WTC11 (cell line): ENCODE results near the gene SPNS3. TPM values are rescaled to one million over a fixed set of nuclear protein-coding genes. Genes with fewer than 3 reads are reported as not detected.

Source experiments
- ATAC-seq: fragments of 200-7000 bp; cut with Tn5 transposase; 2 replicates; pipeline ENCODE4 v1.10.0; 2021; ENCODE audit warnings: mild to moderate bottlenecking, moderate library complexity
- CTCF ChIA-PET: fragments of 300-600 bp; sonication (Branson Sonifier 250); formaldehyde crosslinking; loops from one replicate; lab custom pipeline; 2021; ENCODE audit warnings: antibody characterized with exemption; lab: Charles Lee
- POLR2A ChIA-PET: fragments of 350-600 bp; sonication (Branson Sonifier 250); formaldehyde crosslinking; loops from one replicate; lab custom pipeline; 2021; ENCODE audit warnings: antibody characterized with exemption; lab: Charles Lee
- DNase-seq: peaks from one replicate; pipeline ENCODE4 v3.0.0; 2021; ENCODE audit warnings: low spot score
- H3K27ac Mint-ChIP-seq: 2 replicates; pipeline ENCODE4 v1.8.0; 2021; ENCODE audit warnings: mixed read lengths
- H3K27me3 Mint-ChIP-seq: 2 replicates; pipeline ENCODE4 v1.8.0; 2021; ENCODE audit warnings: low read depth, mild to moderate bottlenecking, moderate library complexity, mixed read lengths
- H3K36me3 Mint-ChIP-seq: 2 replicates; pipeline ENCODE4 v1.8.0; 2021; ENCODE audit warnings: mixed read lengths
- H3K4me1 Mint-ChIP-seq: 2 replicates; pipeline ENCODE4 v1.8.0; 2022; ENCODE audit warnings: mixed read lengths
- H3K4me3 Mint-ChIP-seq: 2 replicates; pipeline ENCODE4 v1.8.0; 2021; ENCODE audit warnings: mild to moderate bottlenecking, moderate library complexity, mixed read lengths
- H3K9me3 Mint-ChIP-seq: 2 replicates; pipeline ENCODE4 v1.8.0; 2021; ENCODE audit warnings: mixed read lengths
- CREB1 ChIP-seq: sonication (generic); formaldehyde crosslinking; IDR thresholded peaks from 2 replicates; pipeline ENCODE4 v1.8.0; 2023; ENCODE audit warnings: mild to moderate bottlenecking, missing genetic modification reagents
- ETV6 ChIP-seq: sonication (generic); formaldehyde crosslinking; IDR thresholded peaks from 2 replicates; pipeline ENCODE4 v1.8.1; 2022; ENCODE audit warnings: mild to moderate bottlenecking, missing genetic modification reagents
- FOXJ3 ChIP-seq: sonication (generic); formaldehyde crosslinking; IDR thresholded peaks from 2 replicates; pipeline ENCODE4 v1.9.0; 2021; ENCODE audit warnings: missing genetic modification reagents, mild to moderate bottlenecking, borderline replicate concordance
- FOXK1 ChIP-seq: sonication (generic); formaldehyde crosslinking; IDR thresholded peaks from 2 replicates; pipeline ENCODE4 v1.8.0; 2022; ENCODE audit warnings: mild to moderate bottlenecking, moderate library complexity, missing genetic modification reagents
- IRF2 ChIP-seq: sonication (generic); formaldehyde crosslinking; IDR thresholded peaks from 2 replicates; pipeline ENCODE4 v1.8.0; 2022; ENCODE audit warnings: low read depth, missing genetic modification reagents, borderline replicate concordance
- JUN ChIP-seq: sonication (generic); formaldehyde crosslinking; IDR thresholded peaks from 2 replicates; pipeline ENCODE4 v1.8.0; 2023; ENCODE audit warnings: mild to moderate bottlenecking, missing genetic modification reagents
- NFYB ChIP-seq: sonication (generic); formaldehyde crosslinking; conservative IDR thresholded peaks from 2 replicates; pipeline ENCODE4 v1.8.0; 2022; ENCODE audit warnings: low read depth, missing genetic modification reagents
- RELA ChIP-seq: sonication (generic); formaldehyde crosslinking; IDR thresholded peaks from 2 replicates; pipeline ENCODE4 v1.8.1; 2022; ENCODE audit warnings: missing genetic modification reagents, mild to moderate bottlenecking, borderline replicate concordance
- SMAD4 ChIP-seq: sonication (generic); formaldehyde crosslinking; IDR thresholded peaks from 2 replicates; pipeline ENCODE4 v1.8.0; 2022; ENCODE audit warnings: mild to moderate bottlenecking, missing genetic modification reagents
- SP1 ChIP-seq: sonication (generic); formaldehyde crosslinking; conservative IDR thresholded peaks from 2 replicates; pipeline ENCODE4 v1.8.1; 2022; ENCODE audit warnings: missing genetic modification reagents
- TCF7 ChIP-seq: sonication (generic); formaldehyde crosslinking; IDR thresholded peaks from 2 replicates; pipeline ENCODE4 v1.8.0; 2022; ENCODE audit warnings: mild to moderate bottlenecking, low read depth, missing genetic modification reagents, moderate library complexity
- total RNA-seq: library from RNA; stranded (reverse); gene quantifications from 3 replicates; pipeline ENCODE4 v1.2.3, GENCODE V29; 2021
- TF ChIP-seq, protein P1 (sequence below): sonication (generic); formaldehyde crosslinking; IDR thresholded peaks from 2 replicates; pipeline ENCODE4 v1.8.0; 2022; ENCODE audit warnings: missing genetic modification reagents
- TF ChIP-seq, protein P2 (sequence below): sonication (generic); formaldehyde crosslinking; IDR thresholded peaks from 2 replicates; pipeline ENCODE4 v1.8.1; 2022; ENCODE audit warnings: missing genetic modification reagents, borderline replicate concordance
- TF ChIP-seq, protein P3 (sequence below): sonication (generic); formaldehyde crosslinking; IDR thresholded peaks from 2 replicates; pipeline ENCODE4 v1.8.1; 2023; ENCODE audit warnings: mild to moderate bottlenecking, missing genetic modification reagents
- TF ChIP-seq, protein P4 (sequence below): sonication (generic); formaldehyde crosslinking; IDR thresholded peaks from 2 replicates; pipeline ENCODE4 v1.8.0; 2023; ENCODE audit warnings: mild to moderate bottlenecking, missing genetic modification reagents
- TF ChIP-seq, protein P5 (sequence below): sonication (generic); formaldehyde crosslinking; IDR thresholded peaks from 2 replicates; pipeline ENCODE4 v1.8.1; 2022; ENCODE audit warnings: low read depth, missing genetic modification reagents, borderline replicate concordance

SPNS3 gene
- total RNA-seq, 1 experiment from 2014 or later = not detected

DNA sequence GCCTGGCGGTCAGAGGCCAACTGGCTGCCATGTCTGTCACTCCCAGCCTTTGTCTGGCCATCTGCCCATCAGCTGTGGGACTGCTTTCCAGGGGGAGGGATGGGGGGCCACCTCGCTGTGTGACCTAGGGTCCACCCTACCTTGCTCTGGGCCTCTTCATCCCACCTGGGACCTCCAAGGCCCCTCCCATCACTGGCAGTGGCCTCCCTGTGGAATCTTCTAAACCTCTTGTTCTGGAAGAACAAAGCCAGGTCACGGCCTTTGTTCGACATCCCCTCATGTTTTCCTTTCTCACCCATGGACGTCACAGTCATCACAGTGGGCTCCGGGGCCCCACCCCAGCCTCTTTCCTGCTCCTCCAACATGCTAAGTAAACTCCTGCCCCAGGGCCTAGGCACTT is 88.9 kb downstream of the SPNS3 start:
- no peaks in the 10 kb centered on the region for H3K9me3 Mint-ChIP-seq

DNA sequence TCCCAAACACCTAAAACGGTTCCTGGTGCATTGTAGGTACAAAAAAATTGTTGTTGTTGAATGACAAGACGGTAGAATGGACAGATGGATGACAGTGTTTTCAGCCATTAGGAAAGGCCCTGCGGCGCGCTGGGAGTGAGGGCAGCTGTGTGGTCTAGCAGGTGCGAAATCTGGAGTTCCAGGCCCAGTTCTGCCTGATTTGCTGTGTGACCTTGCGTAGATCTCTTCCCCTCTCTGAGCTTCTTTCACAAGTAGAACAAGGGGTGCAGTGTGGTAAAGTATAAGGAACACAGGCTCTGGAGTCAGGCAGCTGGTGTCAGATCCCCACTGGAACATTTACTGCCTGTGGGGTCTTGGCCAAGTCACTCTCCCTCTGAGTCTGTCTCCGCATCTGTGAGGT is 90.2 kb downstream of the SPNS3 start:
- ChIA-PET POLR2A (interaction anchor here (0.6 to 1.9 kb wide), 2 partner anchors 12 to 15 kb away, joined by 4 to 5 read pairs; no protein-coding TSS in a partner anchor), CTCF (interaction anchor here (0.7 to 0.9 kb wide), 2 partner anchors 103 to 324 kb away, joined by 3 to 4 read pairs; no protein-coding TSS in a partner anchor)
- Mint-ChIP-seq H3K27ac (no peak overlapping the region), H3K4me1 (peaks cover 7% of the 10 kb centered on the region), H3K4me3 (no peak overlapping the region), H3K27me3 (peaks cover 88% of the 10 kb centered on the region), H3K36me3 (no peaks in the 10 kb centered on the region), H3K9me3 (no peaks in the 10 kb centered on the region)
- no peak for ATAC-seq
- TF ChIP-seq IRF2 (no peak), NFYB (CRISPR knock-in tag) (no peak), ETV6 (CRISPR knock-in tag) (no peak)
- no peak for DNase-seq

More for the DNA sequence above, 88.9 kb downstream of the SPNS3 start:
- CTCF ChIA-PET = no interaction called here
- Mint-ChIP-seq H3K4me3 (no peak overlapping the region), H3K27me3 (peaks cover 75% of the 10 kb centered on the region), H3K36me3 (no peaks in the 10 kb centered on the region), H3K27ac (no peak overlapping the region), H3K4me1 (peaks cover 7% of the 10 kb centered on the region)
- TF ChIP-seq RELA = no peak
- no peak for TF ChIP-seq SMAD4 (CRISPR knock-in tag)
- no peak for TF ChIP-seq FOXJ3 (CRISPR knock-in tag)
- TF ChIP-seq, protein P1, sequence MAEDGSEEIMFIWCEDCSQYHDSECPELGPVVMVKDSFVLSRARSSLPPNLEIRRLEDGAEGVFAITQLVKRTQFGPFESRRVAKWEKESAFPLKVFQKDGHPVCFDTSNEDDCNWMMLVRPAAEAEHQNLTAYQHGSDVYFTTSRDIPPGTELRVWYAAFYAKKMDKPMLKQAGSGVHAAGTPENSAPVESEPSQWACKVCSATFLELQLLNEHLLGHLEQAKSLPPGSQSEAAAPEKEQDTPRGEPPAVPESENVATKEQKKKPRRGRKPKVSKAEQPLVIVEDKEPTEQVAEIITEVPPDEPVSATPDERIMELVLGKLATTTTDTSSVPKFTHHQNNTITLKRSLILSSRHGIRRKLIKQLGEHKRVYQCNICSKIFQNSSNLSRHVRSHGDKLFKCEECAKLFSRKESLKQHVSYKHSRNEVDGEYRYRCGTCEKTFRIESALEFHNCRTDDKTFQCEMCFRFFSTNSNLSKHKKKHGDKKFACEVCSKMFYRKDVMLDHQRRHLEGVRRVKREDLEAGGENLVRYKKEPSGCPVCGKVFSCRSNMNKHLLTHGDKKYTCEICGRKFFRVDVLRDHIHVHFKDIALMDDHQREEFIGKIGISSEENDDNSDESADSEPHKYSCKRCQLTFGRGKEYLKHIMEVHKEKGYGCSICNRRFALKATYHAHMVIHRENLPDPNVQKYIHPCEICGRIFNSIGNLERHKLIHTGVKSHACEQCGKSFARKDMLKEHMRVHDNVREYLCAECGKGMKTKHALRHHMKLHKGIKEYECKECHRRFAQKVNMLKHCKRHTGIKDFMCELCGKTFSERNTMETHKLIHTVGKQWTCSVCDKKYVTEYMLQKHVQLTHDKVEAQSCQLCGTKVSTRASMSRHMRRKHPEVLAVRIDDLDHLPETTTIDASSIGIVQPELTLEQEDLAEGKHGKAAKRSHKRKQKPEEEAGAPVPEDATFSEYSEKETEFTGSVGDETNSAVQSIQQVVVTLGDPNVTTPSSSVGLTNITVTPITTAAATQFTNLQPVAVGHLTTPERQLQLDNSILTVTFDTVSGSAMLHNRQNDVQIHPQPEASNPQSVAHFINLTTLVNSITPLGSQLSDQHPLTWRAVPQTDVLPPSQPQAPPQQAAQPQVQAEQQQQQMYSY (CRISPR knock-in tag) = no peak
- DNase-seq (no peak), ATAC-seq (no peak)
- POLR2A ChIA-PET = interaction anchor here (1.9 kb wide), 1 partner anchor 13 kb away, joined by 5 read pairs; no protein-coding TSS in a partner anchor

DNA sequence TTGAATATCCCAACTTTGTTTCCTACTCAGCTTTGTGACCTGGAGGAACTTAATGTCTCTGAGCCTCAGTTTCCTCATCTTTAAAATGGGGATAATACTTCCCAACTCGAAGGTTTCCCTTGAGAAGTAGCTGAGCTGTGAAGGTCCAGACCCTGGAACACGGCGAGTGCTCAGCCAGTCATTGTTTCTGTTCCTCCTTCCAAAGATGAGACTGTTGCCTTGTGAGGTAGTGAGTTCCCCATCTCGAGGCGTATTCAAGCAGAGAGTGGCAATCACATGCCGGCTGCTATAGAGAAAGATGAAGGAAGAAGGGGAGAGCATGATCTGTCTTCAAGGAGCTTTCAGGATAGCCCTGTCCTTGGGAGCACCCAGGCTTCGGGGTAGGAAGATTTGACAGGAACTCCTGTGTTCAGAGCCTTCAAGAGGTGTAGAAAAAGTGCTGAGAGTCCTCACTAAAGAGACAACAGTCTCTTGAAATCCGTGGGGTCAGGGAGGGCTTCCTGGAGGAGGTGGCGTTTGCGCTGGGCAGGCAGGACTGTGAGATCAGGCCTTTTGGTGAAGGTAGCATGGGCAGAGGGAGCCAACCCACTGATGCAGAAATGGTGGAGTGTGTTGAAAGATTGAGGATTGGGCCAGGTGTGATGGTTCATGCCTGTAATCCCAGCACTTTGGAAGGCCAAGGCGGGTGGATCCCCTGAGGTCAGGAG is 92.1 kb downstream of the SPNS3 start:
- CTCF ChIA-PET = no interaction called here

More for the DNA sequence above, 92.1 kb downstream of the SPNS3 start:
- Mint-ChIP-seq H3K4me1 (peaks cover 7% of the 10 kb centered on the region), H3K36me3 (no peaks in the 10 kb centered on the region), H3K27ac (no peak overlapping the region), H3K4me3 (no peak overlapping the region), H3K9me3 (no peaks in the 10 kb centered on the region), H3K27me3 (peaks cover 99% of the 10 kb centered on the region)
- ATAC-seq = no peak
- TF ChIP-seq, protein P2, sequence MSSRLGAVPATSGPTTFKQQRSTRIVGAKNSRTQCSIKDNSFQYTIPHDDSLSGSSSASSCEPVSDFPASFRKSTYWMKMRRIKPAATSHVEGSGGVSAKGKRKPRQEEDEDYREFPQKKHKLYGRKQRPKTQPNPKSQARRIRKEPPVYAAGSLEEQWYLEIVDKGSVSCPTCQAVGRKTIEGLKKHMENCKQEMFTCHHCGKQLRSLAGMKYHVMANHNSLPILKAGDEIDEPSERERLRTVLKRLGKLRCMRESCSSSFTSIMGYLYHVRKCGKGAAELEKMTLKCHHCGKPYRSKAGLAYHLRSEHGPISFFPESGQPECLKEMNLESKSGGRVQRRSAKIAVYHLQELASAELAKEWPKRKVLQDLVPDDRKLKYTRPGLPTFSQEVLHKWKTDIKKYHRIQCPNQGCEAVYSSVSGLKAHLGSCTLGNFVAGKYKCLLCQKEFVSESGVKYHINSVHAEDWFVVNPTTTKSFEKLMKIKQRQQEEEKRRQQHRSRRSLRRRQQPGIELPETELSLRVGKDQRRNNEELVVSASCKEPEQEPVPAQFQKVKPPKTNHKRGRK (CRISPR knock-in tag) = no peak
- no peak for TF ChIP-seq IRF2
- TF ChIP-seq CREB1 (CRISPR knock-in tag) = no peak
- TF ChIP-seq FOXK1 (CRISPR knock-in tag) = no peak
- TF ChIP-seq TCF7 = no peak
- TF ChIP-seq, protein P3, sequence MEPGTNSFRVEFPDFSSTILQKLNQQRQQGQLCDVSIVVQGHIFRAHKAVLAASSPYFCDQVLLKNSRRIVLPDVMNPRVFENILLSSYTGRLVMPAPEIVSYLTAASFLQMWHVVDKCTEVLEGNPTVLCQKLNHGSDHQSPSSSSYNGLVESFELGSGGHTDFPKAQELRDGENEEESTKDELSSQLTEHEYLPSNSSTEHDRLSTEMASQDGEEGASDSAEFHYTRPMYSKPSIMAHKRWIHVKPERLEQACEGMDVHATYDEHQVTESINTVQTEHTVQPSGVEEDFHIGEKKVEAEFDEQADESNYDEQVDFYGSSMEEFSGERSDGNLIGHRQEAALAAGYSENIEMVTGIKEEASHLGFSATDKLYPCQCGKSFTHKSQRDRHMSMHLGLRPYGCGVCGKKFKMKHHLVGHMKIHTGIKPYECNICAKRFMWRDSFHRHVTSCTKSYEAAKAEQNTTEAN (CRISPR knock-in tag) = no peak
- TF ChIP-seq JUN (CRISPR knock-in tag) = no peak
- TF ChIP-seq, protein P4, sequence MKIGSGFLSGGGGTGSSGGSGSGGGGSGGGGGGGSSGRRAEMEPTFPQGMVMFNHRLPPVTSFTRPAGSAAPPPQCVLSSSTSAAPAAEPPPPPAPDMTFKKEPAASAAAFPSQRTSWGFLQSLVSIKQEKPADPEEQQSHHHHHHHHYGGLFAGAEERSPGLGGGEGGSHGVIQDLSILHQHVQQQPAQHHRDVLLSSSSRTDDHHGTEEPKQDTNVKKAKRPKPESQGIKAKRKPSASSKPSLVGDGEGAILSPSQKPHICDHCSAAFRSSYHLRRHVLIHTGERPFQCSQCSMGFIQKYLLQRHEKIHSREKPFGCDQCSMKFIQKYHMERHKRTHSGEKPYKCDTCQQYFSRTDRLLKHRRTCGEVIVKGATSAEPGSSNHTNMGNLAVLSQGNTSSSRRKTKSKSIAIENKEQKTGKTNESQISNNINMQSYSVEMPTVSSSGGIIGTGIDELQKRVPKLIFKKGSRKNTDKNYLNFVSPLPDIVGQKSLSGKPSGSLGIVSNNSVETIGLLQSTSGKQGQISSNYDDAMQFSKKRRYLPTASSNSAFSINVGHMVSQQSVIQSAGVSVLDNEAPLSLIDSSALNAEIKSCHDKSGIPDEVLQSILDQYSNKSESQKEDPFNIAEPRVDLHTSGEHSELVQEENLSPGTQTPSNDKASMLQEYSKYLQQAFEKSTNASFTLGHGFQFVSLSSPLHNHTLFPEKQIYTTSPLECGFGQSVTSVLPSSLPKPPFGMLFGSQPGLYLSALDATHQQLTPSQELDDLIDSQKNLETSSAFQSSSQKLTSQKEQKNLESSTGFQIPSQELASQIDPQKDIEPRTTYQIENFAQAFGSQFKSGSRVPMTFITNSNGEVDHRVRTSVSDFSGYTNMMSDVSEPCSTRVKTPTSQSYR (CRISPR knock-in tag) = no peak
- TF ChIP-seq, protein P5, sequence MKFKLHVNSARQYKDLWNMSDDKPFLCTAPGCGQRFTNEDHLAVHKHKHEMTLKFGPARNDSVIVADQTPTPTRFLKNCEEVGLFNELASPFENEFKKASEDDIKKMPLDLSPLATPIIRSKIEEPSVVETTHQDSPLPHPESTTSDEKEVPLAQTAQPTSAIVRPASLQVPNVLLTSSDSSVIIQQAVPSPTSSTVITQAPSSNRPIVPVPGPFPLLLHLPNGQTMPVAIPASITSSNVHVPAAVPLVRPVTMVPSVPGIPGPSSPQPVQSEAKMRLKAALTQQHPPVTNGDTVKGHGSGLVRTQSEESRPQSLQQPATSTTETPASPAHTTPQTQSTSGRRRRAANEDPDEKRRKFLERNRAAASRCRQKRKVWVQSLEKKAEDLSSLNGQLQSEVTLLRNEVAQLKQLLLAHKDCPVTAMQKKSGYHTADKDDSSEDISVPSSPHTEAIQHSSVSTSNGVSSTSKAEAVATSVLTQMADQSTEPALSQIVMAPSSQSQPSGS (CRISPR knock-in tag) = no peak
- no peak for TF ChIP-seq SP1 (CRISPR knock-in tag)
- POLR2A ChIA-PET = no interaction called here
- no peak for DNase-seq
